Measurements from ENCODE around the gene SGIP1. TPM values are rescaled to one million over a fixed set of nuclear protein-coding genes. Genes with fewer than 3 reads are reported as not detected.

Gene SGIP1
- total RNA-seq, 2 donors from 2014 or later, result 3.8 to 9.4 TPM

DNA sequence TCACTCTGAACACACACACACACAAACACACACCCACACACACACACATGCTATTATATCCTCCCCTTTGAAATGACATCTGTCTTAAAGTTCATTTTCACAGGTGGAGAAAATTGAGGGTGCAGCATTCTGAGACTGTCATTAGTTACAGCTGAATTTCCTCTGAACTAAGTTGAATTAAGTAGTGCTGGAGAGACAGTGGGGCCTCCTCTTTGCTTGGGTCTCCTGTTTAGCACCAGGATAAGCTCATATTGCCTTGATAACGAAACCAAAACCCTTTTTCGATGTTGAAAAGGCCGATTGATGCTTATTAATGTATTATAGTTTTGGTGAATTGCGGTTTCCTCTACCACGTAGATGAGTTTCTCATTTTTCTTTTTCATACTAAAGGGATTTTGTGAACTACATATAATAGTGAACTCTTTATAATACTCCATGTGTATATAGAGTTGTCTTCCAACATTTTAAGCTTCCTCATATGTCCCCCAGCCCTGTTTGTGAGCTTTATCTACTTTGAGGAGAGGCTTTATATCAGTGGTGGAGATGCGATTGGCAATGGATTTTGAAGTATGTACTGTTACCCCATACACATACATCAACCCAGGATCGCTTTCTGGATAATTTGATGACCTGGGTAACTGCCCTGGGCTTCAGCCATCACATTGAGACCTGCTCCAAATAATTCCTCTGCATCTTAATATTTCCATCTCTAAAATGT lies 235.7 kb downstream of the SGIP1 start:
- Mint-ChIP-seq H3K27ac (no peak overlapping the region), H3K36me3 (ENCODE audit: low read depth) (no peaks in the 10 kb centered on the region), H3K4me1 (peaks cover 12% of the 10 kb centered on the region), H3K27me3 (ENCODE audit: insufficient read depth) (peaks cover 12% of the 10 kb centered on the region), H3K4me3 (no peak overlapping the region), H3K9me3 (no peaks in the 10 kb centered on the region)
- Histone ChIP-seq H3K36me3 (ENCODE audit: control insufficient read depth, insufficient read depth, low read length) (no peaks in the 10 kb centered on the region), H3K4me1 (ENCODE audit: control insufficient read depth, insufficient read depth, low read length) (no peaks in the 10 kb centered on the region), H3K9me3 (ENCODE audit: control insufficient read depth, low read length) (no peaks in the 10 kb centered on the region), H3K4me3 (ENCODE audit: low read length) (no peak overlapping the region), H3K9ac (ENCODE audit: extremely low read depth, low read length, poor library complexity, severe bottlenecking) (no peak overlapping the region), H3K27ac (ENCODE audit: low read depth, low read length) (no peak overlapping the region), H3K27me3 (ENCODE audit: control insufficient read depth, insufficient read depth, low read length, poor library complexity, severe bottlenecking) (peaks cover 4% of the 10 kb centered on the region)
- TF ChIP-seq, protein P1, sequence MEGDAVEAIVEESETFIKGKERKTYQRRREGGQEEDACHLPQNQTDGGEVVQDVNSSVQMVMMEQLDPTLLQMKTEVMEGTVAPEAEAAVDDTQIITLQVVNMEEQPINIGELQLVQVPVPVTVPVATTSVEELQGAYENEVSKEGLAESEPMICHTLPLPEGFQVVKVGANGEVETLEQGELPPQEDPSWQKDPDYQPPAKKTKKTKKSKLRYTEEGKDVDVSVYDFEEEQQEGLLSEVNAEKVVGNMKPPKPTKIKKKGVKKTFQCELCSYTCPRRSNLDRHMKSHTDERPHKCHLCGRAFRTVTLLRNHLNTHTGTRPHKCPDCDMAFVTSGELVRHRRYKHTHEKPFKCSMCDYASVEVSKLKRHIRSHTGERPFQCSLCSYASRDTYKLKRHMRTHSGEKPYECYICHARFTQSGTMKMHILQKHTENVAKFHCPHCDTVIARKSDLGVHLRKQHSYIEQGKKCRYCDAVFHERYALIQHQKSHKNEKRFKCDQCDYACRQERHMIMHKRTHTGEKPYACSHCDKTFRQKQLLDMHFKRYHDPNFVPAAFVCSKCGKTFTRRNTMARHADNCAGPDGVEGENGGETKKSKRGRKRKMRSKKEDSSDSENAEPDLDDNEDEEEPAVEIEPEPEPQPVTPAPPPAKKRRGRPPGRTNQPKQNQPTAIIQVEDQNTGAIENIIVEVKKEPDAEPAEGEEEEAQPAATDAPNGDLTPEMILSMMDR (conservative IDR thresholded peaks at IDR 0.05), result no peak
- 95 to 100% methylated on average over 1 to 6 of the region's 7 CpGs for WGBS, 2 experiments (ENCODE audit: insufficient coverage in 1 of 2, insufficient read length in 1 of 2)
- no peak for DNase-seq

DNA sequence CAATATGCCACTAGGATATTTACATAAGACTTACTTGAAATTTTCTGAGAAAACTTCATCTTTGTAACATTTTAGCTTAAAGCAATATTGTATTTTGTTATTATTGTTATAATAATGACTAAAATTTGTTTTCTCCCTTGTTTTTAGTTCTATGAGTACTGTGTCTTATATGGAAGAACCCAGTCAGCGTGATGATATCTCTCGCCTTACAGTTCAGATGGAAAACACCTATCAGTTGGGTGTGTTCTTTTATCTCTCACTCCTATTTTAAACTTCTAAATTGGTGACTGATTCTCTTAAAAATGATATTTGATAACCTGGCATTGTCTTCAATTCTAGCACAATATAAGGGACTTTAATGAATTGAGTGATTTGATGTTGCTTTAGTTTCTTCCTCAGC lies 236.3 kb downstream of the SGIP1 start:
- H3K36me3 Mint-ChIP-seq (ENCODE audit: low read depth), result no peaks in the 10 kb centered on the region
- TF ChIP-seq, protein P1 (conservative IDR thresholded peaks at IDR 0.05), result no peak
- H3K9me3 Mint-ChIP-seq, result no peaks in the 10 kb centered on the region
- H3K27me3 Mint-ChIP-seq (ENCODE audit: insufficient read depth), result peaks cover 12% of the 10 kb centered on the region
- 91 to 100% methylated on average over 2 of the region's 2 CpGs for WGBS, 2 experiments (ENCODE audit: insufficient coverage in 1 of 2, insufficient read length in 1 of 2)
- Histone ChIP-seq H3K27ac (ENCODE audit: low read depth, low read length) (no peak overlapping the region), H3K4me1 (ENCODE audit: control insufficient read depth, insufficient read depth, low read length) (no peaks in the 10 kb centered on the region), H3K27me3 (ENCODE audit: control insufficient read depth, insufficient read depth, low read length, poor library complexity, severe bottlenecking) (peaks cover 4% of the 10 kb centered on the region), H3K9ac (ENCODE audit: extremely low read depth, low read length, poor library complexity, severe bottlenecking) (no peak overlapping the region), H3K4me3 (ENCODE audit: low read length) (no peak overlapping the region), H3K36me3 (ENCODE audit: control insufficient read depth, insufficient read depth, low read length) (no peaks in the 10 kb centered on the region), H3K9me3 (ENCODE audit: control insufficient read depth, low read length) (no peaks in the 10 kb centered on the region)
- no peak overlapping the region for H3K4me3 Mint-ChIP-seq
- H3K27ac Mint-ChIP-seq, result no peak overlapping the region
- DNase-seq, result no peak
- peaks cover 12% of the 10 kb centered on the region for H3K4me1 Mint-ChIP-seq

DNA sequence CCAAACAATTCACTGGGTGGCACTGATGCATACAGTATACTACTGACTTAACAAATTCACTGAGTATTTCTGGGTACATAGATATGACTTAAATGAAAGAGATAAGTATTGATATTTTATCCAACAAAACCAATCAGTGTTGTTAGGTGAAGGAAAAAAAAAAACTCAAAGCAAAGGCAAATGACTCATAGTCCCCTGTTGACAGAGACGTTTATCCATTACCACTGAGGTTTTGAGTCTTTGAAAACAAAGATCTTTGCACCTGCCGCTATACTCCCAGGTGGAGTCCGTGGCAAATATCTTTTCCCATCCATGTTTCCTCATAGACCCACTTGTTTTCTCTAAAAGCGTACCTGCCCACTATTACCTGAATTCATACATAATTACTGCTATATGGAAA lies 236.7 kb downstream of the SGIP1 start:
- Histone ChIP-seq H3K27me3 (ENCODE audit: control insufficient read depth, insufficient read depth, low read length, poor library complexity, severe bottlenecking) (peaks cover 4% of the 10 kb centered on the region), H3K4me1 (ENCODE audit: control insufficient read depth, insufficient read depth, low read length) (no peaks in the 10 kb centered on the region), H3K36me3 (ENCODE audit: control insufficient read depth, insufficient read depth, low read length) (no peaks in the 10 kb centered on the region), H3K27ac (ENCODE audit: low read depth, low read length) (no peak overlapping the region), H3K9me3 (ENCODE audit: control insufficient read depth, low read length) (no peaks in the 10 kb centered on the region), H3K9ac (ENCODE audit: extremely low read depth, low read length, poor library complexity, severe bottlenecking) (no peak overlapping the region), H3K4me3 (ENCODE audit: low read length) (no peak overlapping the region)
- Mint-ChIP-seq H3K27me3 (ENCODE audit: insufficient read depth) (peaks cover 14% of the 10 kb centered on the region), H3K9me3 (no peaks in the 10 kb centered on the region), H3K4me3 (no peak overlapping the region), H3K4me1 (peaks cover 12% of the 10 kb centered on the region), H3K27ac (no peak overlapping the region), H3K36me3 (ENCODE audit: low read depth) (no peaks in the 10 kb centered on the region)
- 77 to 83% methylated on average over 2 to 4 of the region's 4 CpGs for WGBS, 2 experiments (ENCODE audit: insufficient coverage in 1 of 2, insufficient read length in 1 of 2)
- TF ChIP-seq, protein P1 (conservative IDR thresholded peaks at IDR 0.05), result no peak
- no peak for DNase-seq

Data from endodermal cell (in vitro differentiated cells).